Fibroblast of mammary gland (primary cell): Measurements from ENCODE around the gene HGFAC.

Source experiments
- DNase-seq: peaks from one replicate; pipeline ENCODE4 v3.0.0-alpha.2; 2010; ENCODE audit warnings: low read depth
- H3K4me3 ChIP-seq: 2 replicates; pipeline ENCODE4 v1.5.1; 2011; ENCODE audit warnings: low read depth, mild to moderate bottlenecking, low read length, moderate library complexity; ENCODE audit not compliant: control insufficient read depth
- CTCF ChIP-seq: conservative IDR thresholded peaks from 2 replicates; pipeline ENCODE4 v1.5.1; 2011; ENCODE audit warnings: low read depth, low read length, inconsistent platforms; ENCODE audit not compliant: control insufficient read depth, insufficient read depth

HGFAC gene

GRCh38 chr4:3441501-3442459, at the start of gene HGFAC:
Gene HGFAC (plus strand): TSS chr4:3441968. CDS start chr4:3442002, 34 bp downstream.
- H3K4me3 ChIP-seq, result no peak within 1 kb of the TSS
- no peak for TF ChIP-seq CTCF
- no peak for DNase-seq

GRCh38 chr4:3392321-3392720, 49.4 kb upstream of the HGFAC start:
- H3K4me3 ChIP-seq, result no peak overlapping the region
- DNase-seq, result no peak

GRCh38 chr4:3393171-3393570, 48.6 kb upstream of the HGFAC start:
- no peak for DNase-seq
- TF ChIP-seq CTCF, result no peak
- H3K4me3 ChIP-seq, result no peak overlapping the region

More at GRCh38 chr4:3392321-3392720, 49.4 kb upstream of the HGFAC start:
- TF ChIP-seq CTCF, result no peak

- DNase-seq, result no peak
- TF ChIP-seq CTCF, result no peak
- no peak overlapping the region for H3K4me3 ChIP-seq
These were observed 45.2 kb upstream of the HGFAC start for GRCh38 chr4:3396600-3396999.

DNA sequence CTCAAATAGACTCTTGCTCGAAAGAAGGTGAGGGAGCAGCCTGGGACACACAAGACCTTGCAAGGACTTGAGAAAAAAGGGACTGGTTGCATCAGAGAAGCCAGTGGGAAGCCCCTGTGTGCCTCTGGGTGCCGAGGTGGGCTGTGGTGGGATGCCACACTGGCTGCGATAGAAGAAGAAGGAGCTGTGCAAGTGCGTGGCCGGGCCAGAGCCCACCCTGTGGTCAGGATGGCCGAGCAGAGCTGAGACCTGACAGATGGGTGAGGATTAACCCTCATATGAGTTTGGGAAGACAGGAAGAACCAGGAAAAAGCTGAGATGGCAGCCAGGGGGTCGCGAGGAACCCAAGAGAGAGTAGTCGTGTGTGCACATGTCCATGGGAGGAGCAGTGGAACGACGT, 44.6 kb upstream of the HGFAC start:
- no peak overlapping the region for H3K4me3 ChIP-seq
- no peak for DNase-seq
- no peak for TF ChIP-seq CTCF

DNA sequence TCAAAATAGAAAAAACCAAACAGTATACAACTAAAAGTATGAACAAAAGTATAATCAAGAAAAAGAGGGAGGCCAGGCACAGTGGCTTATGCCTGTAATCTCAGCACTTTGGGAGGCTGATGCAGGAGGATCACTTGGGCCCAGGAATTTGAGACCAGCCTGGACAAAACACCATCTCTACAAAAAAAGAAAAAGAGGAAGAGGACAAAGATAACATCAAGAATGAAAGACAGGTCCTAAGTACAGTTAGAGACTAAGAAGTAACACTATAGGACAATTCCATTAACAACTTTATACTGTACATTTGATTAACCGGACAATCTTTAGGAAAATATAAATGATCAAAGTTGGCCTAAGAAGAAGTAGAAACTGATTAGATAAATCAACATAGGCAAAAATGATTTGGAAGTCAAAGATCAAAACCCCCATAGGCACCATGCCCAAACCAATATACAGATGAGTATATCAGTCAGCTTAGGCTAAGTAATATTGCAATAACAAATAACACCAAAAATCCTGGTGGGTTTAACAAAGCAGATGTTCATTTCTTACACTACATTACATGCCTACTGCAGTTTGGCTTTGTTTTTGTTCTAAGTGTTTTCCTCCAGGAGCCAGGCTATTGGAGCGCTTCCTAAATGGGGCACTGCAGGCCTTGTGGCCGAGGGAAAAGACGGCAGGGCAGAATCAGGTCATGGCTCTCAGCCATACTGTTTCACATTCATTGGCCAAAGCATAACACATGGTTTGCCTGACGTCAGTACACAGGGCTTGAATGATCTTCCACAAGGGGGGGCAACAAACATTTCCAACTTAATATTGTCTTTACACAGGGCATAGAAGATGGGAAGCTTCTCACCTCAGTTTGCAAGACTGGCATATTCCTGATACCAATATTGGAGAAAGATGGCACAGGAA, 42.2 kb upstream of the HGFAC start:
- TF ChIP-seq CTCF, result peak; percentile 5
- DNase-seq, result peak; percentile 45
- H3K4me3 ChIP-seq, result no peak overlapping the region
